A673 (cell line): Measurements from ENCODE around the gene PLP1. TPM values are rescaled to one million over a fixed set of nuclear protein-coding genes. Genes with fewer than 3 reads are reported as not detected.

Experiments
- BruUV-seq: library from RNA; stranded (reverse); fragments of 400-500 nt; replicated peaks from 2 replicates; lab custom pipeline; 2021; lab: Mats Ljungman, UMichigan
- CTCF ChIA-PET: fragments of 300-600 bp; sonication (Branson Sonifier 250); formaldehyde crosslinking; loops from one replicate; lab custom pipeline; 2022; ENCODE audit warnings: antibody characterized with exemption; lab: Charles Lee
- POLR2A ChIA-PET: fragments of 300-600 bp; sonication (Branson Sonifier 250); formaldehyde crosslinking; loops from one replicate; lab custom pipeline; 2022; ENCODE audit warnings: antibody characterized with exemption; ENCODE audit not compliant: low non-redundant PET; lab: Charles Lee
- DNase-seq: peaks from one replicate; pipeline ENCODE4 v3.0.0-alpha.2; 2015; ENCODE audit warnings: low spot score
- H3K27ac ChIP-seq: fragments of 200-600 bp; sonication (generic); 2 replicates; pipeline ENCODE4 v1.5.1; 2016; ENCODE audit warnings: mixed run types, low read depth, mild to moderate bottlenecking, mixed read lengths, antibody characterized with exemption, low read length; ENCODE audit not compliant: poor library complexity, severe bottlenecking
- H3K27me3 ChIP-seq: fragments of 200-600 bp; sonication (generic); replicated peaks from 2 replicates; pipeline ENCODE4 v1.6.1; 2017; ENCODE audit warnings: mixed run types, low read depth, mild to moderate bottlenecking, mixed read lengths, antibody characterized with exemption, low read length; ENCODE audit not compliant: insufficient read depth, poor library complexity
- H3K36me3 ChIP-seq: fragments of 200-600 bp; sonication (generic); 2 replicates; pipeline ENCODE4 v1.6.1; 2016; ENCODE audit warnings: mixed run types, mild to moderate bottlenecking, mixed read lengths, antibody characterized with exemption, low read length; ENCODE audit not compliant: insufficient read depth, poor library complexity, severe bottlenecking
- H3K4me1 ChIP-seq: fragments of 200-600 bp; sonication (generic); 2 replicates; pipeline ENCODE4 v1.6.1; 2017; ENCODE audit warnings: mixed run types, mild to moderate bottlenecking, mixed read lengths, antibody characterized with exemption, low read length; ENCODE audit not compliant: insufficient read depth, poor library complexity, severe bottlenecking
- H3K4me3 ChIP-seq: fragments of 200-600 bp; sonication (generic); 2 replicates; pipeline ENCODE4 v1.5.1; 2016; ENCODE audit warnings: low read depth, mixed run types, mild to moderate bottlenecking, mixed read lengths, low read length; ENCODE audit not compliant: poor library complexity, severe bottlenecking
- H3K9me3 ChIP-seq: fragments of 200-600 bp; sonication (generic); 2 replicates; pipeline ENCODE4 v1.6.1; 2016; ENCODE audit warnings: mixed run types, low read depth, mild to moderate bottlenecking, mixed read lengths, antibody characterized with exemption, low read length; ENCODE audit not compliant: poor library complexity, severe bottlenecking
- EZH2 ChIP-seq: fragments of 200-600 bp; sonication (generic); IDR thresholded peaks from 2 replicates; pipeline ENCODE4 v1.6.1; 2017; ENCODE audit warnings: borderline replicate concordance, low read depth, mild to moderate bottlenecking, mixed read lengths, antibody characterized with exemption, low read length; ENCODE audit not compliant: poor library complexity, severe bottlenecking
- intact Hi-C: fragments of 100-400 bp; cut with micrococcal nuclease; formaldehyde crosslinking; loops from one replicate; pipeline ENCODE4 v1.10.0; 2022; ENCODE audit not compliant: unreplicated experiment
- total RNA-seq: library from RNA; stranded (reverse); gene quantifications from 2 replicates; pipeline ENCODE4 v1.2.3, GENCODE V29; 2021
- TF ChIP-seq, protein P1 (sequence below): fragments of 300-800, 200-600 bp; sonication (generic); conservative IDR thresholded peaks from 2 replicates; pipeline ENCODE4 v1.5.1; 2017; ENCODE audit warnings: low read depth, mild to moderate bottlenecking, antibody characterized with exemption, low read length, moderate library complexity, mixed read lengths

The PLP1 gene
- total RNA-seq, 1 experiment from 2014 or later: not detected

DNA sequence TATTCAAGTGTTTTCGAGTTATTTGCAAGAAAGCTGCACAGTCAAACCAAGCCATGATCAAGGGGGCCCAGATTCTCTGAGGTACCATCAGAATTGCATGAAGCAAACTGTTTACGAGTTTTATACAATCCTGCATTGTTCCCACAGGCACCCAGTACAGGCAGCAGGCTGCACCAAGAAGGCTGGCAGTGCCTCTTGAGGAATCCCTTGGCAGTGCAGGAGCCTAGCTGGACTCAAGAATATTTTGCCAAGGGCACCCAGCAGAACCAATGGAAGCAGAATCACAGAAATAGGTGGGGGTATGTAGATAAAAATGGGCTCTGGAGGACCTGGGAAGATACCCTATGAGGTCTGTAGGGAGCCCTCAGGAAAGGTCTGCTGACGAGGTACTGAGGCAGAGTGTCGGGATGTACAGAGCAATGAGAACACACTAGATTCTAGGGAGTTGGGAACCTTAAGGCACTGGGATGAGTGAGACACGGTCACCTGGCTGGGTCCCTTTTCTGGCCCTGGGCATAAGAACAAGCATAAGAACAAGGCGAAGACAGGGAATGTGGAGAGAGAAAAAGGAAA is 2.5 kb upstream of the PLP1 start:
- TF ChIP-seq, protein P1, sequence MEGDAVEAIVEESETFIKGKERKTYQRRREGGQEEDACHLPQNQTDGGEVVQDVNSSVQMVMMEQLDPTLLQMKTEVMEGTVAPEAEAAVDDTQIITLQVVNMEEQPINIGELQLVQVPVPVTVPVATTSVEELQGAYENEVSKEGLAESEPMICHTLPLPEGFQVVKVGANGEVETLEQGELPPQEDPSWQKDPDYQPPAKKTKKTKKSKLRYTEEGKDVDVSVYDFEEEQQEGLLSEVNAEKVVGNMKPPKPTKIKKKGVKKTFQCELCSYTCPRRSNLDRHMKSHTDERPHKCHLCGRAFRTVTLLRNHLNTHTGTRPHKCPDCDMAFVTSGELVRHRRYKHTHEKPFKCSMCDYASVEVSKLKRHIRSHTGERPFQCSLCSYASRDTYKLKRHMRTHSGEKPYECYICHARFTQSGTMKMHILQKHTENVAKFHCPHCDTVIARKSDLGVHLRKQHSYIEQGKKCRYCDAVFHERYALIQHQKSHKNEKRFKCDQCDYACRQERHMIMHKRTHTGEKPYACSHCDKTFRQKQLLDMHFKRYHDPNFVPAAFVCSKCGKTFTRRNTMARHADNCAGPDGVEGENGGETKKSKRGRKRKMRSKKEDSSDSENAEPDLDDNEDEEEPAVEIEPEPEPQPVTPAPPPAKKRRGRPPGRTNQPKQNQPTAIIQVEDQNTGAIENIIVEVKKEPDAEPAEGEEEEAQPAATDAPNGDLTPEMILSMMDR: peak; percentile 57
- TF ChIP-seq EZH2: no peak
- Histone ChIP-seq H3K36me3 (no peaks in the 10 kb centered on the region), H3K27me3 (peaks cover 15% of the 10 kb centered on the region), H3K4me3 (no peak overlapping the region), H3K9me3 (no peaks in the 10 kb centered on the region), H3K4me1 (no peaks in the 10 kb centered on the region), H3K27ac (no peak overlapping the region)
- ChIA-PET POLR2A (no interaction called here), CTCF (interaction anchor here (0.6 kb wide), 1 partner anchor 62 kb away, joined by 4 read pairs; no protein-coding TSS in a partner anchor)
- no TSS peak for BruUV-seq
- peak; percentile 28 for DNase-seq
- intact Hi-C loops: loop anchor here (5.0 kb wide), 1 partner anchor 242 kb away; no protein-coding TSS in a partner anchor

DNA sequence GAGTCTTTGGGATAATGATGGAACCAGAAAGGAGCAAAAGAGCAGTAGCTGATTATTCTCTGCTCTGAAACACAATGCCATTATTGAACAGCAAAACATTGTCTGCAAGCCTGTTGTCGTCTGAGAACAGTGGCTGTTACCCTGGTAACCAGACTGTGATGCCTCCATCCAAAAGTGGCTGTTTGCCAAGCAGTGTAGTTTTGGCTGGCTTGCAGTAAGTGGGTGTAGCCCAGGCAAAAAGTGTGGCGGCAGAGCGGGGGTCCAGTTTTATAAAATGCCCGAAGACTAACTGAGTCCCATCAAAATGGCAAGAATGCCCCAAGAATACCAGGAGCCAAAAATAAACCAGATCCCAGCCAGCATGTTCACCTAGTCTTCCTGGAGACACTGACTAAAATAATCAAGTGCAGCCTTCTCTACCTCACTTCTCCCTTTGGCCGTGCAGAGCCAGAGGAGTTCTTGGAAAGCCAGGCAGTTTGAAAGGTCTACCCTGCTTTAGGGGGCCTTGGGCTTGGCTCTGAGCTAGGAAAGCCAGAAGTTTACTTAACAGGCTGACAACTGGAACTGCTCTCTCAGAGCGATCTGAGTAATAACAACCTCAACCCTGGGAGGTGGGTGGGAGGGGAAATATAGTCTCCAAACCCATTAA is 2.6 kb downstream of the PLP1 start:
- Histone ChIP-seq H3K27me3 (peaks cover 27% of the 10 kb centered on the region), H3K9me3 (no peaks in the 10 kb centered on the region), H3K27ac (no peak overlapping the region), H3K4me3 (no peak overlapping the region), H3K4me1 (no peaks in the 10 kb centered on the region), H3K36me3 (no peaks in the 10 kb centered on the region)
- BruUV-seq: no TSS peak
- DNase-seq: no peak
- intact Hi-C loops: no loop called here
- CTCF ChIA-PET: no interaction called here
- POLR2A ChIA-PET: no interaction called here
- TF ChIP-seq EZH2: no peak
- TF ChIP-seq, protein P1: no peak

DNA sequence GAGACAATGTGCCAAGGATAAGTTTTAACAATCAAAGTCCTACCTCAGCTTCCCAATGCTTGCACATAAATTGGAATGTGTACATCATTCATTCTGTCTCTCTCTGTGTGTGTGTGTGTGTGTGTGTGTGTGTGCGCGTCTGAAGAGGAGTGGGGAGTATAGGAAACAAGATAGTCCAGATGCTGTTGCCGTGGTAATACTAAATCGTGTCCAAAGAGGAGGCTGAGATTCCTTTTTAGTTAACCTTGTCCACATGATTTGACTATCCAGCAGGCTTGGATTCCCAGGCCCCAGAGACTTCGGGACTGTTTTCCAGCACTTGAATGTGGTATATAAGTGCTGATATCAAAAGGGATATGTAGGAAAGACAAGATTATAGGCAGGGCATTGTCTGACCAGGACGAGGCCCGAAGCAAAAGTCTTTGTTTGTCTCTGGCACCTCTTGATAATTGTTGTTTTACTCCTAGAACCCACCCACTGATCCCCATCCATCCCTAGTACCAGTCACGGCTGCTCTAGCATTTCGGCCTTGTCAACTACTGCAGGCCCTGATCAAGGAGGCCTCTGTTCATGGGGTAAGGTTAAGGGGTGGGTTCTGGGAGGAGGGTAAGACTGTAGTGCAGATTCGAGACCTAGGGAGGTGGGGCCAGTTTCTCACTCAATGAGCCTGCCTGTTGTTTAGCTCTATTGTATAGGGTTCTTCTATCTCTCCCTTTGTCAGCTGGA is 3.9 kb downstream of the PLP1 start:
- H3K27me3 ChIP-seq: peaks cover 24% of the 10 kb centered on the region
- BruUV-seq: no TSS peak
- ChIA-PET CTCF (no interaction called here), POLR2A (no interaction called here)
- H3K4me1 ChIP-seq: no peaks in the 10 kb centered on the region
- no peaks in the 10 kb centered on the region for H3K36me3 ChIP-seq
- H3K9me3 ChIP-seq: no peaks in the 10 kb centered on the region
- no peak overlapping the region for H3K27ac ChIP-seq
- intact Hi-C loops: no loop called here
- TF ChIP-seq EZH2: no peak
- TF ChIP-seq, protein P1: no peak
- no peak overlapping the region for H3K4me3 ChIP-seq
- no peak for DNase-seq
